Measurements from ENCODE around the gene CRY2. TPM values are rescaled to one million over a fixed set of nuclear protein-coding genes. Genes with fewer than 3 reads are reported as not detected.

Gene CRY2
- total and polyA plus RNA-seq, 10 of the 15 experiments (the other 5 are each of a cell fraction or from before 2014, with no cell fraction given) = 1.2 to 14.7 (median 8.1) TPM

DNA sequence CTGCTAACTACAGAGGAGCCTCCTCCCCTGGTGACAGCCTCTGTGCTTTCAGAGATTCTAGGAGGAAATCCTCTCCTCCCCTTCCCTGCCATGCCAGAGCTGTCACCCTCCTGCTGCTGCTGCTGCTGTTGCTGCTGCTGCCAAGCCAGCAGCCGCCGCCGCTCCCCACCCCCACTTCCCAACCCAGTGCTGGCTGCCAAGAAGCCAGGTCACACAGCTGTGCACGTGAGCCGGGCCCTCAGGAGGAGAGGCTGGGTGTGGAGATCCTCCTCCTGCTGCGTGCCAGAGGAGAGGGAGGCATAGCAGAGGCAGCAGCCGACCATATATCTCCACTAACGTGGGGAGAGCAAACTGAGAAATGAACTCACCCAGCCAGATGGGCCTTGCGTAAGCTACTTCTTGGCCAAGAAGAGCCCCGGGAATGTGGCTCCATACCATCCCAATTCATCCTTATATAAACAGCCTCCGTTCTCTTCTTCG is 12.4 kb downstream of the CRY2 start:
- no peak for DNase-seq (ENCODE audit: low read depth, low spot score)
- Histone ChIP-seq H3K27me3 (replicated peaks in 1 of 2; ENCODE audit: control insufficient read depth in 2 of 2, insufficient read depth in 2 of 2, low read length in 1 of 2) (no peaks in the 10 kb centered on the region), H3K27ac (ENCODE audit: control insufficient read depth, insufficient read depth) (no peak overlapping the region), H3K4me1 (ENCODE audit: control insufficient read depth, insufficient read depth, low read length) (no peaks in the 10 kb centered on the region), H3K4me3 (no peak overlapping the region), H3K4me2 (ENCODE audit: control insufficient read depth, insufficient read depth) (no peak overlapping the region), H3K9ac (ENCODE audit: control insufficient read depth, insufficient read depth, low read length) (no peak overlapping the region), H4K20me1 (ENCODE audit: control insufficient read depth, insufficient read depth) (no peaks in the 10 kb centered on the region; the same call in 1 of the 2 replicates), H3K79me2 (ENCODE audit: control insufficient read depth, insufficient read depth, low read length) (no peaks in the 10 kb centered on the region), H2AFZ (ENCODE audit: control insufficient read depth, low read depth, low read length) (no peak overlapping the region), H3K36me3 (ENCODE audit: control insufficient read depth in 2 of 2, insufficient read depth in 2 of 2, low read length in 1 of 2) (peaks cover 8 to 22% of the 10 kb centered on the region in 2 experiments), H3K9me3 (replicated peaks; ENCODE audit: control insufficient read depth, insufficient read depth, low read length) (no peaks in the 10 kb centered on the region)
- WGBS (ENCODE audit: insufficient coverage, insufficient replicate concordance, low lambda C conversion rate, missing lambda C conversion rate) = 95% methylated on average over 12 of the region's 12 CpGs
- ChIA-PET SMC1A (ENCODE audit: uncharacterized antibody, unreplicated experiment) (interaction anchor here (1.0 to 1.6 kb wide), 4 partner anchors 13 to 88 kb away, joined by 3 to 5 read pairs (median 4); partner anchors contain the start of gene CRY2), CTCF (interaction anchor here (1.8 kb wide), 1 partner anchor 12 kb away, joined by 7 read pairs; no protein-coding TSS in a partner anchor), POLR2A (interaction anchor here (0.6 kb wide), 1 partner anchor 1326 kb away, joined by 3 read pairs; no protein-coding TSS in a partner anchor), RAD21 (ENCODE audit: unreplicated experiment) (no interaction called here)
- no peak for FAIRE-seq
- in situ Hi-C loops (cut with MboI) = no loop called here
- ATAC-seq = no peak
- intact Hi-C loops (cut with micrococcal nuclease; ENCODE audit: unreplicated experiment) = no loop called here
- TF ChIP-seq ZNF622 (IDR thresholded peaks at IDR 0.05) (no peak), MYC (IDR thresholded peaks at IDR 0.05; ENCODE audit: insufficient read depth, insufficient read length, insufficient replicate concordance, low read length, severe bottlenecking) (no peak), POLR2AphosphoS2 (IDR thresholded peaks at IDR 0.05; ENCODE audit: low read depth, low read length) (no peak), EED (IDR thresholded peaks at IDR 0.05; ENCODE audit: low read depth) (no peak), BCL11A (IDR thresholded peaks at IDR 0.05; ENCODE audit: low read depth, low read length) (no peak), NBN (IDR thresholded peaks at IDR 0.05) (no peak), ZNF274 (IDR thresholded peaks at IDR 0.05; ENCODE audit: insufficient read depth, insufficient read length) (no peak), FOXM1 (IDR thresholded peaks at IDR 0.05; ENCODE audit: low read depth, low read length) (no peak), KDM1A (IDR thresholded peaks at IDR 0.05; ENCODE audit: borderline replicate concordance) (no peak), ZSCAN29 (IDR thresholded peaks at IDR 0.05) (no peak)
- BruUV-seq (replicated peaks) = no TSS peak

Data from GM12878 (cell line).